H1 (cell line): ENCODE measurements around the gene SPECC1. TPM values are rescaled to one million over a fixed set of nuclear protein-coding genes. Genes with fewer than 3 reads are reported as not detected.

Source experiments
- CHD2 ChIP-seq: IDR thresholded peaks from 2 replicates; pipeline ENCODE4 v1.6.1; 2012; ENCODE audit warnings: low read length, improper control_type of control experiment
- EGR1 ChIP-seq: IDR thresholded peaks from 2 replicates; pipeline ENCODE4 v1.6.1; 2011; ENCODE audit warnings: low read depth, low read length, borderline replicate concordance
- GABPA ChIP-seq: IDR thresholded peaks from 2 replicates; pipeline ENCODE4 v1.6.1; 2011; ENCODE audit warnings: mild to moderate bottlenecking, low read length, moderate library complexity, borderline replicate concordance; ENCODE audit not compliant: insufficient read depth
- HDAC6 ChIP-seq: IDR thresholded peaks from one replicate; pipeline ENCODE4 v1.7.1; 2012; ENCODE audit warnings: low read depth, mild to moderate bottlenecking, inconsistent platforms, low read length, moderate library complexity
- KDM4A ChIP-seq: IDR thresholded peaks from one replicate; pipeline ENCODE4 v1.7.1; 2012; ENCODE audit warnings: low read depth, mild to moderate bottlenecking, moderate library complexity, low read length, inconsistent platforms; ENCODE audit not compliant: severe bottlenecking
- POLR2AphosphoS5 ChIP-seq: IDR thresholded peaks from 2 replicates; pipeline ENCODE4 v1.6.1; 2011; ENCODE audit warnings: low read depth, low read length
- POU5F1 ChIP-seq: IDR thresholded peaks from 2 replicates; pipeline ENCODE4 v1.6.1; 2011; ENCODE audit warnings: low read depth, mild to moderate bottlenecking, low read length, moderate library complexity
- SAP30 ChIP-seq: fragments of 300-600 bp; sonication (generic); IDR thresholded peaks from 2 replicates; pipeline ENCODE4 v1.7.1; 2012; ENCODE audit warnings: low read length, moderate library complexity, mild to moderate bottlenecking, inconsistent platforms; ENCODE audit not compliant: insufficient read depth, insufficient replicate concordance
- SIRT6 ChIP-seq: IDR thresholded peaks from one replicate; pipeline ENCODE4 v1.7.1; 2012; ENCODE audit warnings: low read length, inconsistent platforms
- SP1 ChIP-seq: IDR thresholded peaks from 2 replicates; pipeline ENCODE4 v1.6.1; 2011; ENCODE audit warnings: low read depth, low read length
- polyA plus RNA-seq, 7 experiments: library from polyadenylated mRNA; depleted of rRNA in 3 of 7; stranded (reverse) in 5 of 7; unstranded in 2 of 7; fragments of >200 nt in 5 of 7; fragments of 200-250 nt in 2 of 7; gene quantifications; 1 replicate in 5 of 7; 2 replicates in 1 of 7; 4 replicates in 1 of 7; pipeline versions ENCODE4 v1.2.1 to v1.2.3, GENCODE V29; 2011 to 2013; ENCODE audit warnings: missing spikeins in 2 of 7, mixed read lengths in 2 of 7
- total RNA-seq: library from RNA; stranded (reverse); fragmentation: NEBNext Ultra II Directional; extraction: Animal tissue kit (Norgen Biotek cat#: 25700); gene quantifications from 2 replicates; pipeline ENCODE4 v1.2.1, GENCODE V29; 2021
- TF ChIP-seq, protein P1 (sequence below): fragments of 300-600 bp; sonication (generic); IDR thresholded peaks from 2 replicates; pipeline ENCODE4 v1.7.1; 2012; ENCODE audit warnings: low read length, moderate library complexity, mild to moderate bottlenecking, inconsistent platforms; ENCODE audit not compliant: insufficient replicate concordance

The SPECC1 gene
- total and polyA plus RNA-seq, 2 of the 8 experiments (the other 6 are each of a cell fraction or from before 2014, with no cell fraction given) = 35.8 to 87.9 TPM

DNA sequence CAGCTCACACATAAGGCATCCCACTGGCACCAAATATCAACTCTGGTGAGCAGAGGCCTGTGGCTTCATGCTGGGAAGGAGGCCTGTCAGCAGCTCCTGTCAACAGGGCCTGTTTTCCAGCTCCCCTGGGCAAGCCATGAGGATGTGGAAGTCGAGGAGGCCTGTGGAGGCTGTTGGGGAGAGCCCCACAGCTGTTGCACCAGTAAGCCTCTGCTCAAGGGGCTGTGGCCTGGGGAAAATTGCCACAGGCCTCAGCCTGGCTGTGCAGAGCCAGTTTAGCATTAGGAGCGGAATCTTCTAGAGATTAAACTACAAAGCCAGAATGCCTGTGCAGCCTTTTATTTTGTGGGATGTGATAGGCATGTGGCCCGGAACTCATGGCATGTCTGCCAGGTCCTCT lies 202.1 kb downstream of the SPECC1 start (continued):
- TF ChIP-seq, protein P1, sequence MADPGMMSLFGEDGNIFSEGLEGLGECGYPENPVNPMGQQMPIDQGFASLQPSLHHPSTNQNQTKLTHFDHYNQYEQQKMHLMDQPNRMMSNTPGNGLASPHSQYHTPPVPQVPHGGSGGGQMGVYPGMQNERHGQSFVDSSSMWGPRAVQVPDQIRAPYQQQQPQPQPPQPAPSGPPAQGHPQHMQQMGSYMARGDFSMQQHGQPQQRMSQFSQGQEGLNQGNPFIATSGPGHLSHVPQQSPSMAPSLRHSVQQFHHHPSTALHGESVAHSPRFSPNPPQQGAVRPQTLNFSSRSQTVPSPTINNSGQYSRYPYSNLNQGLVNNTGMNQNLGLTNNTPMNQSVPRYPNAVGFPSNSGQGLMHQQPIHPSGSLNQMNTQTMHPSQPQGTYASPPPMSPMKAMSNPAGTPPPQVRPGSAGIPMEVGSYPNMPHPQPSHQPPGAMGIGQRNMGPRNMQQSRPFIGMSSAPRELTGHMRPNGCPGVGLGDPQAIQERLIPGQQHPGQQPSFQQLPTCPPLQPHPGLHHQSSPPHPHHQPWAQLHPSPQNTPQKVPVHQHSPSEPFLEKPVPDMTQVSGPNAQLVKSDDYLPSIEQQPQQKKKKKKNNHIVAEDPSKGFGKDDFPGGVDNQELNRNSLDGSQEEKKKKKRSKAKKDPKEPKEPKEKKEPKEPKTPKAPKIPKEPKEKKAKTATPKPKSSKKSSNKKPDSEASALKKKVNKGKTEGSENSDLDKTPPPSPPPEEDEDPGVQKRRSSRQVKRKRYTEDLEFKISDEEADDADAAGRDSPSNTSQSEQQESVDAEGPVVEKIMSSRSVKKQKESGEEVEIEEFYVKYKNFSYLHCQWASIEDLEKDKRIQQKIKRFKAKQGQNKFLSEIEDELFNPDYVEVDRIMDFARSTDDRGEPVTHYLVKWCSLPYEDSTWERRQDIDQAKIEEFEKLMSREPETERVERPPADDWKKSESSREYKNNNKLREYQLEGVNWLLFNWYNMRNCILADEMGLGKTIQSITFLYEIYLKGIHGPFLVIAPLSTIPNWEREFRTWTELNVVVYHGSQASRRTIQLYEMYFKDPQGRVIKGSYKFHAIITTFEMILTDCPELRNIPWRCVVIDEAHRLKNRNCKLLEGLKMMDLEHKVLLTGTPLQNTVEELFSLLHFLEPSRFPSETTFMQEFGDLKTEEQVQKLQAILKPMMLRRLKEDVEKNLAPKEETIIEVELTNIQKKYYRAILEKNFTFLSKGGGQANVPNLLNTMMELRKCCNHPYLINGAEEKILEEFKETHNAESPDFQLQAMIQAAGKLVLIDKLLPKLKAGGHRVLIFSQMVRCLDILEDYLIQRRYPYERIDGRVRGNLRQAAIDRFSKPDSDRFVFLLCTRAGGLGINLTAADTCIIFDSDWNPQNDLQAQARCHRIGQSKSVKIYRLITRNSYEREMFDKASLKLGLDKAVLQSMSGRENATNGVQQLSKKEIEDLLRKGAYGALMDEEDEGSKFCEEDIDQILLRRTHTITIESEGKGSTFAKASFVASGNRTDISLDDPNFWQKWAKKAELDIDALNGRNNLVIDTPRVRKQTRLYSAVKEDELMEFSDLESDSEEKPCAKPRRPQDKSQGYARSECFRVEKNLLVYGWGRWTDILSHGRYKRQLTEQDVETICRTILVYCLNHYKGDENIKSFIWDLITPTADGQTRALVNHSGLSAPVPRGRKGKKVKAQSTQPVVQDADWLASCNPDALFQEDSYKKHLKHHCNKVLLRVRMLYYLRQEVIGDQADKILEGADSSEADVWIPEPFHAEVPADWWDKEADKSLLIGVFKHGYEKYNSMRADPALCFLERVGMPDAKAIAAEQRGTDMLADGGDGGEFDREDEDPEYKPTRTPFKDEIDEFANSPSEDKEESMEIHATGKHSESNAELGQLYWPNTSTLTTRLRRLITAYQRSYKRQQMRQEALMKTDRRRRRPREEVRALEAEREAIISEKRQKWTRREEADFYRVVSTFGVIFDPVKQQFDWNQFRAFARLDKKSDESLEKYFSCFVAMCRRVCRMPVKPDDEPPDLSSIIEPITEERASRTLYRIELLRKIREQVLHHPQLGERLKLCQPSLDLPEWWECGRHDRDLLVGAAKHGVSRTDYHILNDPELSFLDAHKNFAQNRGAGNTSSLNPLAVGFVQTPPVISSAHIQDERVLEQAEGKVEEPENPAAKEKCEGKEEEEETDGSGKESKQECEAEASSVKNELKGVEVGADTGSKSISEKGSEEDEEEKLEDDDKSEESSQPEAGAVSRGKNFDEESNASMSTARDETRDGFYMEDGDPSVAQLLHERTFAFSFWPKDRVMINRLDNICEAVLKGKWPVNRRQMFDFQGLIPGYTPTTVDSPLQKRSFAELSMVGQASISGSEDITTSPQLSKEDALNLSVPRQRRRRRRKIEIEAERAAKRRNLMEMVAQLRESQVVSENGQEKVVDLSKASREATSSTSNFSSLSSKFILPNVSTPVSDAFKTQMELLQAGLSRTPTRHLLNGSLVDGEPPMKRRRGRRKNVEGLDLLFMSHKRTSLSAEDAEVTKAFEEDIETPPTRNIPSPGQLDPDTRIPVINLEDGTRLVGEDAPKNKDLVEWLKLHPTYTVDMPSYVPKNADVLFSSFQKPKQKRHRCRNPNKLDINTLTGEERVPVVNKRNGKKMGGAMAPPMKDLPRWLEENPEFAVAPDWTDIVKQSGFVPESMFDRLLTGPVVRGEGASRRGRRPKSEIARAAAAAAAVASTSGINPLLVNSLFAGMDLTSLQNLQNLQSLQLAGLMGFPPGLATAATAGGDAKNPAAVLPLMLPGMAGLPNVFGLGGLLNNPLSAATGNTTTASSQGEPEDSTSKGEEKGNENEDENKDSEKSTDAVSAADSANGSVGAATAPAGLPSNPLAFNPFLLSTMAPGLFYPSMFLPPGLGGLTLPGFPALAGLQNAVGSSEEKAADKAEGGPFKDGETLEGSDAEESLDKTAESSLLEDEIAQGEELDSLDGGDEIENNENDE = no peak
- no peak for TF ChIP-seq HDAC6
- no peak for TF ChIP-seq SP1
- TF ChIP-seq KDM4A = no peak
- TF ChIP-seq SAP30 = no peak
- TF ChIP-seq POLR2AphosphoS5 = no peak
- no peak for TF ChIP-seq POU5F1
- TF ChIP-seq CHD2 = no peak
- TF ChIP-seq EGR1 = no peak
- no peak for TF ChIP-seq GABPA
- TF ChIP-seq SIRT6 = no peak
